Measurements from ENCODE around the gene SLF2.

- TF ChIP-seq SIN3A (IDR thresholded peaks at IDR 0.05; ENCODE audit: borderline replicate concordance, insufficient read depth, low read length) (no peak), REST (IDR thresholded peaks at IDR 0.05; ENCODE audit: insufficient read depth in 1 of 2, low read depth in 2 of 2, low read length in 2 of 2) (no peak), POLR2AphosphoS5 (IDR thresholded peaks at IDR 0.05; ENCODE audit: low read depth, low read length) (no peak)
Observed at GRCh38 chr10:100879741-100880360, 32.9 kb upstream of the SLF2 start.
